HG03103 (cell line): ENCODE results near the gene ESD.

ENCODE experiments used
- ATAC-seq: cut with Tn5 transposase; IDR thresholded peaks from one replicate; pipeline ENCODE4 v1.9.1; 2021; ENCODE audit warnings: low read depth; ENCODE audit not compliant: unreplicated experiment

ESD gene

GRCh38 chr13:46748300-46748699 lies 48.7 kb downstream of the ESD start:
- no peak for ATAC-seq

DNA sequence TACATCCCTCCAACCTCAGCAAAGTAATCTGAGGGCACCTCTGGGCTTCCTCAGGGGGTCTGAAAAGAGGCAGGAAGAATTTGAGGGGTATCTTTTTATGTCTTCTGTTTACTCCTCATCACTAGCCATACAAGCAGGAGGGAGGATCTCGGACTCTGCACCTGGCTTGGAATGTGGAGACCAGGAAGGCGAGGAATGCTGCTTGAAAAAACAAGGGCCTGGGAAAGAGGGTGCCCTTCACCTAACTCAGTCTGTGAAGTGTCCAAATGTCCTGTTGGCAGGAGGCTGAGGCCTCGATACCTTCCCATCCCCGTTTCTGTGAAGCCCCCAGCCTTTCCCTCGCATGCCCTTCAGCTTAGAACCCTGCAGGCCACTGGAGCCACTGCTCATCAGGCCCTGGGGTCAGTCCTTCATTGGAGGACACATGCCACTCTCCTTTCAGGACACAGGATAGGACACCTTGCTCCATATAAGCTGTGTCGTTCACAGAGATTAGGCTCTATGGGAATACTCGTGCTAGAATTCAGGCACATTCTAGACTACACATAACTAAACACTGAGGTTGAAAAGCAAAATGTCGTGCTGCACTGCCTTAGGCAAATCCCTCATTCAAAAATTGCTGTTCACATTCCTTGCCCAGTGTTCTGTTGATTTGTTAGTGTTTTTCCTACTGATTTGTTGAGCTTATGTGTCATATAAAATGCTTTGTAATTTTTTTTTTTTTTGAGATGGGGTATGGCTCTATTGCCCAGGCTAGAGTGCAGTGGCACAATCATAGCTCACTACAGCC lies 49.7 kb downstream of the ESD start:
- ATAC-seq: no peak

- no peak for ATAC-seq
These were observed 51.3 kb downstream of the ESD start for GRCh38 chr13:46745706-46746105.

DNA sequence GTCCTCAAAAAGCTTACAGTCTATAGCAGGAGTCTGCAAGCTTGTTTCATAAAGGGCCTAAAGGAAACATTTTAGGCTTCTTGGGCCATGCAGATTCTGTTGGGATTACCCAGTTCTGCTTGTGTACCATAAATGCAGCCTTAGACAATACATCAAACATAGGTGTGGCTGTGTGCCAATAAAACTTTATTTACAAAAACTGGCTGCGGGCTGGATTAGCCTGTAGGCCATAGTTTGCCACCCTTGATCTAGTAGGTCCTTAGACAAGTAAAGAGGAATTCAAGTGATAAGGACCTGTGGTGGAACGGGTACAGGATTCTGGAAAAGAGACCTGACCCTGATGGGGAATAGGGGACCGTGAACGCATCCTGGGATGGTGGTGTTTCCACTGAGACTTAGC lies 51.9 kb downstream of the ESD start:
- ATAC-seq: no peak

- no peak for ATAC-seq
These were observed 53.8 kb downstream of the ESD start for GRCh38 chr13:46743191-46743590.

DNA sequence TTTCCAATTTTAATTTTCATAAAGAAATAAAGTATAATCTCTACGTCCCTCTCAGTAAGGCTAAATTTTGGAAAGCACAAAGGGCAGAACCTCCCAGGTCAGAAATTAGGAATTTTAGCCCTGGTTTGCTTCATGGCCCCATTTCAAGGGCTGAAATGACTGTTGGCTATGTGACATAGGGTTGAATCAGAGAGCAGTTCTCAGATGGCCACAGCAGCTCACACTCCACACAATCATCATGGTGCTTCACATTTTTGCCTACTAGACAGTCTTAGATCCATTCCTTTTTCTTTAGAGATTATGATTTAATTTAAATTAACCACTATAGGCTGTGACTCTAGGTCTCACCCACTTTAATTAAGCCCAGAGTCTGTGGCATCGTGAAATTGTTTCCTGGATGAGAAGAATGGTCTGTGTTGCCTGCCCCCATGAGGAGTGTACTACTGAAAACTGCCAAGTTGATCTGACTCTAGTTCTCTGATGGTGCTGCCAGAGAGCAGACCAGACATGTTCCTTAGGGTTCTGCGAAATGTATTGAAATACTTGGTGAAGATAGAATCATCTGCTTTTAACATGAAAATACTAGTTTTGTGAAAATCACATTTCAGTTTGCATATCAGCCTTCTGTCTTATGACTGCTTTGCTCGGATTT lies 57.4 kb downstream of the ESD start:
- no peak for ATAC-seq

DNA sequence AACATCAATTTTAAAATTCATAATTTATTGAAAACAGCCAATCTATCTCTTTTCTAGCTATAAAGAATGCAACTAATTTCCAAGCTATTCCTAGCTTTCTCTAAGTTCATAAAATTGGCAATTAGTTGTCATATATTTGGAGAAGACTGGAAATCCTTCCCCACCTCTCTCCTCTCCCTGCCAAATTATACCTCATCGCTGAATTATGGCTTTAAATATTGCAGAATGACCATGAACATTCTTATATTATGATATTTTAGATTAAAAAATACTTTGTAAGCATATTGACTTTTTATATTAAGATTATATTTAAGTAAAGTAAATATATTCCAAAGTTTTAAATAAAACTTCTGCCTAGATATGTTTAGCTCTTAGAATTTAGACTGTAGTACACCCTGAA lies 58.2 kb downstream of the ESD start:
- ATAC-seq: no peak

GRCh38 chr13:46738055-46738454 lies 58.9 kb downstream of the ESD start:
- ATAC-seq: no peak

DNA sequence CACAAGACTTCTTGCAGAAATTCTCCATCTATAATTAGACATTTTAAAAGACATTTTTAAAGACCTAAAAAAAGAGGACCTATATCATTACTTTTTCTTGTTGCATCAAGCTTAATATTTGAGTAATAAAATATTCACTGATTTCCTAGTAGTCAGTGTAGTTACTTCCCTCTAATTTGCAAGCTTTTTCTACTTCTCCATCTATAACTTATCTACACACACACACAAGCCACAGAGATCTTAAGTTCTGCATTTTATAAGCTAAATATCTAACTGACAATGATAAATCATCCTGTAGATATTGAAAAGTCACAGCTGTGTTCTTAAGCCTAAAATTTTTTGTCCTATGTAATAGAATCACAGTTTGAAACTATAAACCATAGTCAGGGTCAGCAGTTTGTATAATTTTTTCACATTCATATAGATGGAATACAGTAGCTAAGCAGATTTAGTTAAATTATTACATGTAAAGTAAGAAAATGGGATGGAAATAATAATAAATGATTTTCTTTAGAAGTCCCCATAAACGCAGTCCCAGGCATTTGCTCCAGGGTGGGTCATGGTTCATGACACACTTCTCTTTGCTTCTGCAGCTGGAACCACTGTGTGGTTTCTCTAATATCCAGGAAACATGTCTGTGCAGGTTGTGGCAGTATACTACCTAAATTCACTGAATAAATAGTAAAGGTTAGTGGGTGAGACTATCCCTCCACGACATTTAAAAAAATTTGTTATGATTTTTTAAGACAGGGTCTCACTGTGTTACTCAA lies 60.2 kb downstream of the ESD start:
- no peak for ATAC-seq

DNA sequence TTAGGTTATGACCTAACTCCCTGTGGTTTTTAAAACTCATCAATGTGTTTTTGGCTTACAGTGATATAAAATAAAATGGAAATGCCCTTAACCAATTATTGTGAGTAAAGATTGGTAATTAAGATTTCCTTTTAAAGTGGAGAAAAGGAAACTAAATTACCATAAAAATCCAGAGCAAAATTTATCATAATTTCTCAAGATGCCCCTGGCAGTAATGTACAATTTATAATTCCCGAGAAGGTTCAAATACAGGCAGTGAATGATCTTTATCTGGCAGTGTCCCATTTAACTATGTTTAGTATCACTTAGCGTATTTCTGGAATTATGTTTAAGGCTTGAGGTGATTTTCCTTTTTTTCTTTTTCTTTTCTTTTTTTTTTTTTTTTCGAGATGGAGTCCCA lies 61.5 kb downstream of the ESD start:
- ATAC-seq: no peak

DNA sequence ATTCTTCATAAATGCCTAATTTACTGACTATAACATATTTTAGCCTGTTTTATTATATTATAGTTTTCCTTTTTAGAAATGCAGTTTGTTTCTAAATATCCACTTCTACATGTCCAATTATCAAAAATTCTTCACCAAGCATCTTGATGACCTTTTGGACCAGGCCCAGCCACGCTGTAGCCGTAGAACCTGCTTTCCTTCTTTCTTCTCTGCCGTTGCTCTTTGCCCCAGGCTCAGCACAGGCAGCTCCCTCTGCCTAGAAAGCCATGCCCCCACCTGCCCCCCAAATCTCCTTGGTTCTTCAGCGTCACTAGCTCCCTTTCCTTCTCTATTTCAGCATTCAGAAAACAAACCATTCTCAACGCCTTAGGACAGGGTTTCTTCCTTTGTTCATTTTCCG lies 65.4 kb downstream of the ESD start:
- ATAC-seq: no peak

- ATAC-seq: no peak
These were observed 68.2 kb downstream of the ESD start for GRCh38 chr13:46728777-46729176.

DNA sequence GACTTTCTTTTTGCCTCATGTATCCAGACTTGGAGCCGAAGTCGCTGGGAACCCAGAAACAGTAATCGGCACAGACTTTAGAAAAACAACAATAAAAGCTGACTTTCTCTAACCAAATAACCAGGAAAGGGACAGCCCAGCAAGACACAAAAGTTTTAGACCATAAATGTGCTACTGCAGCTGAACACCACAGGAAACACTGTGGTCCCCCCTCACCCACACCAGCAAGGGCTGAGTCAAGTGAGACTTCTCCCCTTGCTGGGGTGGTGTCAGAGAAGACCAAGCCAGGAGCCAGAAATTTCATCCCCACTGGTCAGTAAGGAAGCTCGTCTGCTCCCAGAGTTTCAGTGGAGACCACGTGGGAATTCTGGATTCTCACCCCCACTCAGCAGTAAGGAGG lies 70.6 kb downstream of the ESD start:
- no peak for ATAC-seq
